Peyer's patch (tissue), 4 donors: Measurements from ENCODE around the gene AIFM1.

Experiments used
- CTCF ChIP-seq, 6 experiments: fragments of 450-650 bp in 4 of 6; fragments of 200-600 bp in 2 of 6; sonication (generic) in 1 of 6; IDR thresholded peaks; one replicate each; pipeline ENCODE4 v1.5.1; 2017 to 2019; ENCODE audit warnings: antibody characterized with exemption in 6 of 6, mild to moderate bottlenecking in 3 of 6, moderate library complexity in 1 of 6
- POLR2A ChIP-seq, 2 donors: fragments of 450-650 bp; IDR thresholded peaks; one replicate each; pipeline ENCODE4 v1.5.1; 2017; ENCODE audit warnings: antibody characterized with exemption in 2 of 2, mild to moderate bottlenecking in 2 of 2, moderate library complexity in 2 of 2

DNA sequence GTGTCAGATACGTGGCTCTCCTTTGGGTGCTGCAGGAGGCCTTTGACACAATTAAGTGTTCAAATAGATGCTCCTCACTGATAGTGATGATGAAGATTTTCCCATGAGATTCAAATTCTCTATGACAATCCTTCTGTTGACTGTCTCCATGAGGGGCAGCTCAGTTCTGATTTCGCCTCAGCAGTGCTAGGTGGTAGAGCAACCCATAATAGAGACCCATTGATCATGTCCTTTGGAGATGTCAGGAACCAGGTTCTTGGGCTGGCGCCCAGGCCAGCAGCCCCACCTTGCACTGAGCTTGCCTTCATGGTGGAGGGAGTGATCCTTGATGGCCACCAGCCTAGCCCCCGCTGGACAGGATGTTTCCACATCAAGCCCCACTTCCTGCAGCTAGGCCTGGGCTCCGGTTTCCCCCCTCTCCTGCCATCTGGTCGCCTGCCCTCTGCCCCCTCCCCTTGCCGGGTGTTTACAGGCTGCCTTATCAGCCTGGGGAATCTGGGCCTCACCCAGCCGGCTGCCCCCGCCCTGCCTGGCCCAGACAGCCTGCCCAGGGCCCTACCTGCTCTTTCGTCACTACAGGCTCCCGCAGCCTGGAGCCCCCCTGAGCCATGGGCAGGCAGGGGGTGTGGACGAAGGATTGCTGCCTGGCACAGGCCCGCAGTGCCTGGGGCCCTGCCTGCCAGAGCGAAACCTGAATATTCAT, 68.0 kb downstream of the AIFM1 start:
- TF ChIP-seq POLR2A (IDR thresholded peaks at IDR 0.05) (no peak), CTCF (IDR thresholded peaks at IDR 0.05) (no peak)
